ENCODE data around the gene AP2A2.

AP2A2 gene

DNA sequence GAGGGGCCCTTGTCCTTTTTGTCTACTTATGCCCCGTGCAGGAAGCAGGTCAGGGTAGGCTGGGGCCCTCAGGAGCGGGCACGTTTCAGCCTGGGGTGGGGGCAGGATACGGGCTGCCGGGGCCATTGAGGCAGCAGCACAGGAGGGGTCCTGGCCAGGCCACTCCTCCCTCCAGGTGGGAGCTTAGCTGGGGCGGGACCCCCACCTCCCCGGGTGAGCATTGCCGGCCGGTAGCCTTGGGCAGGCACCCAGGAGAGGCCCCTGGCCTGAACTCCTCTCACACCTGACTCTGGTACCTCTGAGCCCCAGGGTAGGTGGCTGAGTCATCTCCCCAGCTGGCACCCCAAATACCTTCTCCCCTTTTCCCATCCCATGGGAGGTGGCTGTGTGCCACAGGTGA, 115.8 kb downstream of the AP2A2 start:
- TF ChIP-seq, protein P1, sequence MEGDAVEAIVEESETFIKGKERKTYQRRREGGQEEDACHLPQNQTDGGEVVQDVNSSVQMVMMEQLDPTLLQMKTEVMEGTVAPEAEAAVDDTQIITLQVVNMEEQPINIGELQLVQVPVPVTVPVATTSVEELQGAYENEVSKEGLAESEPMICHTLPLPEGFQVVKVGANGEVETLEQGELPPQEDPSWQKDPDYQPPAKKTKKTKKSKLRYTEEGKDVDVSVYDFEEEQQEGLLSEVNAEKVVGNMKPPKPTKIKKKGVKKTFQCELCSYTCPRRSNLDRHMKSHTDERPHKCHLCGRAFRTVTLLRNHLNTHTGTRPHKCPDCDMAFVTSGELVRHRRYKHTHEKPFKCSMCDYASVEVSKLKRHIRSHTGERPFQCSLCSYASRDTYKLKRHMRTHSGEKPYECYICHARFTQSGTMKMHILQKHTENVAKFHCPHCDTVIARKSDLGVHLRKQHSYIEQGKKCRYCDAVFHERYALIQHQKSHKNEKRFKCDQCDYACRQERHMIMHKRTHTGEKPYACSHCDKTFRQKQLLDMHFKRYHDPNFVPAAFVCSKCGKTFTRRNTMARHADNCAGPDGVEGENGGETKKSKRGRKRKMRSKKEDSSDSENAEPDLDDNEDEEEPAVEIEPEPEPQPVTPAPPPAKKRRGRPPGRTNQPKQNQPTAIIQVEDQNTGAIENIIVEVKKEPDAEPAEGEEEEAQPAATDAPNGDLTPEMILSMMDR (IDR thresholded peaks at IDR 0.05; ENCODE audit: low read depth, low read length), result no peak

GRCh38 chr11:1041936-1042608, 116.4 kb downstream of the AP2A2 start:
- DNase-seq (ENCODE audit: extremely low read depth, low read depth), result no peak
- TF ChIP-seq, protein P1 (IDR thresholded peaks at IDR 0.05; ENCODE audit: low read depth, low read length), result no peak

More for the DNA sequence above, 115.8 kb downstream of the AP2A2 start:
- no peak for DNase-seq (ENCODE audit: extremely low read depth, low read depth)

DNA sequence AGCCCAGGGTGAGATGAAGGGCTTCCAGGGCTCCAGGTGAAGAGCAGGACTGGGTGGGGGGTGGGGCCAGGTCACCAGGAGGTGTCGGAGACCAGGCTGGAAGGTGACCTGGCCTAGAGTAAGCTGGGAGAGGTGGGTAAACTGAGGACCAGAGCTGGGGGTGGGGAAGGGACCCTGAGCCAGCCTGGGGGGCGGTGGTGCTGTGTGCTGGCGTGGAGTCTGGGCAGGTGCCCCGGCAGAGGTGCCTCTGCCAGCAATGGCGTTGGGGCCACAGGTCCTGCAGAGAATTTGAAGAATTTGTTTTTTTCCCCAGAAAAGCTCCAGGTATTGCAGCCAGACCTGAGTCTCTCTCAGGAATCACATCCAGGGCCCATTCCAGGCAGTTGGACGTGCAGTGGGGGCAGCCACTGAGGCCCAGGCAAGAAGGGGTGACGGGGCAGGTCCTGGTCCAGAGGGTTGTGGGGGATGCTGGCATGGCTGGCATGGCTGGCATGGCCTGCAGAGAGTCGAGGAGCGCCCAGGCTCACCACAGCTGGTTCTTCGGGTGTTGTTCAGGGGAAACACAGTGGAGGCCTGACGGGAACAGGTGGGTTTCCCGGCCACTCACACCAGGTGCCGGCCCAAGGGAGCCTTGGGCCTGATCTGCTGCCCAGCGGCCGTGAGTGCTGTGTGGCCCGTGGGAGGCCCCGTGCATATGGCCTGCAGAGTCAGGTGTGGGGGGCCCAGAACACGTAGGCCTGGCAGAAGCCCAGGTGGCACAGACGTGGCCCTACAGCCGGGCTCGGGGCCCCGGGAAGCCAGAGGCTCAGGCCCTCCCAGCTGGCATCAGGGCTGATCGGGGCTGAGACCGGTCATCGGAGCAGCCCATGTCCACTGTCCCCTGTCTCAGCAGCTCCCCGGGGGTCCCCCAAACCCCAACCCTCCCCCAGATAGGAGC, 117.2 kb downstream of the AP2A2 start:
- TF ChIP-seq, protein P1 (IDR thresholded peaks at IDR 0.05; ENCODE audit: low read depth, low read length), result no peak
- DNase-seq (ENCODE audit: extremely low read depth, low read depth), result no peak

DNA sequence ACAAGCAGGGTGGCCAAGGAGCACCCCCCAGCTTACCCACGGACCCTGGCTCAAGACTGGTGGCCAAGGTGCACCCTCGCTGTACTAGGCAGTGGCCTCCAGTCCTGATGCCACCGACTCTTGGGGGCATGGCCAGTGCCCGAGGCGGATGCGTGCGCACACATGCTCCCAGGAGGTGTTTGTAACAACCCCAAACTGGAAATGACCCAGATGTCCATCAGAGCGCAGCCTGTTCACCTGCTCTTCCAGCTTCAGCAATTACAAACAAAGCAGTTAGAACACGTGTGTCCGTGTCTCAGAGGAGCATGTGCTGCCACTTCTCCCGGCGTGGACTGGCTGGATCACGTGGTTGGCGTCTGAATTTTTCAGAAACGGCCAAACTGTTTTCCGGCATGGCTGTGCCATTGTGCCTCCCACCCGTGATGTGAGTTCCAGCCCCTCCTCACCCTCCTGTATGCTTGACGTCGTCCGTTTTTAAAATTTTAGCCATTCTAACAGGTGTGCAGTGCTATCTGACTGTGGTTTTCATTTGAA, 118.0 kb downstream of the AP2A2 start:
- DNase-seq (ENCODE audit: extremely low read depth, low read depth), result no peak
- TF ChIP-seq, protein P1 (IDR thresholded peaks at IDR 0.05; ENCODE audit: low read depth, low read length), result no peak

GRCh38 chr11:1044160-1044559, 118.5 kb downstream of the AP2A2 start:
- DNase-seq (ENCODE audit: extremely low read depth, low read depth), result no peak
- TF ChIP-seq, protein P1 (IDR thresholded peaks at IDR 0.05; ENCODE audit: low read depth, low read length), result no peak

GRCh38 chr11:1047595-1048156, 122.0 kb downstream of the AP2A2 start:
- TF ChIP-seq, protein P1 (IDR thresholded peaks at IDR 0.05; ENCODE audit: low read depth, low read length), result no peak
- no peak for DNase-seq (ENCODE audit: extremely low read depth, low read depth)

Data from AG09319 (cell line).